ENCODE measurements around the gene HSF5. TPM values are rescaled to one million over a fixed set of nuclear protein-coding genes. Genes with fewer than 3 reads are reported as not detected.

Gene HSF5
- total and polyA plus RNA-seq, 7 donors: under 0.01 to 0.29 TPM; not detected in 5

- Histone ChIP-seq H3K36me3 (no peaks in the 10 kb centered on the region), H3K4me1 (peaks cover 0 to 14% (median 8%) of the 10 kb centered on the region in 4 donors), H3K9me3 (no peaks in the 10 kb centered on the region), H3K4me3 (no peak overlapping the region), H3K27ac (peak overlapping the region in 2 of 4 donors; percentile 9 to 34), H3K27me3 (no peaks in the 10 kb centered on the region)
- no peak for DNase-seq
- 51 to 57% methylated on average over 3 of the region's 3 CpGs for WGBS, 2 donors
- TF ChIP-seq POLR2A (IDR thresholded peaks at IDR 0.05) (no peak), EP300 (IDR thresholded peaks at IDR 0.05) (no peak), POLR2AphosphoS5 (IDR thresholded peaks at IDR 0.05) (no peak), CTCF (IDR thresholded peaks at IDR 0.05) (no peak)
- intact Hi-C loops (cut with DNase I): no loop called here
Observed at GRCh38 chr17:58528443-58528842, 40.2 kb upstream of the HSF5 start.

- H3K9me3 ChIP-seq: no peaks in the 10 kb centered on the region
- H3K27me3 ChIP-seq: no peaks in the 10 kb centered on the region
- H3K4me3 ChIP-seq: no peak overlapping the region
- DNase-seq: no peak
- intact Hi-C loops (cut with DNase I): no loop called here
- no peak for TF ChIP-seq POLR2A (IDR thresholded peaks at IDR 0.05)
- H3K36me3 ChIP-seq: no peaks in the 10 kb centered on the region
- H3K4me1 ChIP-seq: peaks cover 0 to 14% (median 8%) of the 10 kb centered on the region in 4 donors
- no peak overlapping the region for H3K27ac ChIP-seq
- WGBS, 2 donors: 70 to 71% methylated on average over 3 of the region's 3 CpGs
Observed at GRCh38 chr17:58527949-58528348, 39.7 kb upstream of the HSF5 start.

- no peak for DNase-seq
- H3K4me3 ChIP-seq: no peak overlapping the region
- WGBS, 2 donors: 80 to 82% methylated on average over 2 of the region's 2 CpGs
- no peaks in the 10 kb centered on the region for H3K9me3 ChIP-seq
- TF ChIP-seq EP300 (IDR thresholded peaks at IDR 0.05): no peak
- TF ChIP-seq CTCF (IDR thresholded peaks at IDR 0.05): no peak
- TF ChIP-seq POLR2AphosphoS5 (IDR thresholded peaks at IDR 0.05): no peak
- TF ChIP-seq POLR2A (IDR thresholded peaks at IDR 0.05): no peak
- peaks cover 0 to 10% (median 4%) of the 10 kb centered on the region in 4 donors for H3K4me1 ChIP-seq
- no peak overlapping the region for H3K27ac ChIP-seq
- intact Hi-C loops (cut with DNase I): no loop called here
- no peaks in the 10 kb centered on the region for H3K36me3 ChIP-seq
- no peaks in the 10 kb centered on the region for H3K27me3 ChIP-seq
Observed at GRCh38 chr17:58527306-58527705, 39.1 kb upstream of the HSF5 start.

GRCh38 chr17:58525239-58525638 is 37.0 kb upstream of the HSF5 start:
- no peaks in the 10 kb centered on the region for H3K4me1 ChIP-seq
- H3K4me3 ChIP-seq: no peak overlapping the region
- no peaks in the 10 kb centered on the region for H3K36me3 ChIP-seq
- peak in 1 of 4 donors; percentile 3 for TF ChIP-seq EP300 (IDR thresholded peaks at IDR 0.05)
- no peak for TF ChIP-seq CTCF (IDR thresholded peaks at IDR 0.05)
- TF ChIP-seq POLR2AphosphoS5 (IDR thresholded peaks at IDR 0.05): peak in 1 of 4 donors; percentile 19
- intact Hi-C loops (cut with DNase I): no loop called here
- peak overlapping the region; percentile 45 to 59 (median 52) for H3K27ac ChIP-seq
- no peaks in the 10 kb centered on the region for H3K9me3 ChIP-seq
- DNase-seq: peak; percentile 76
- H3K27me3 ChIP-seq: no peaks in the 10 kb centered on the region
- WGBS, 2 donors: 64% methylated on average over 3 of the region's 3 CpGs

- no peaks in the 10 kb centered on the region for H3K9me3 ChIP-seq
- intact Hi-C loops (cut with DNase I): no loop called here
- no peak for TF ChIP-seq POLR2AphosphoS5 (IDR thresholded peaks at IDR 0.05)
- TF ChIP-seq EP300 (IDR thresholded peaks at IDR 0.05): no peak
- no peak for TF ChIP-seq POLR2A (IDR thresholded peaks at IDR 0.05)
- no peak for TF ChIP-seq CTCF (IDR thresholded peaks at IDR 0.05)
- no peak overlapping the region for H3K27ac ChIP-seq
- no peak for DNase-seq
- peaks cover 0 to 22% (median 19%) of the 10 kb centered on the region in 4 donors for H3K4me1 ChIP-seq
- H3K27me3 ChIP-seq: no peaks in the 10 kb centered on the region
- no peak overlapping the region for H3K4me3 ChIP-seq
- H3K36me3 ChIP-seq: no peaks in the 10 kb centered on the region
- 95% methylated on average over 10 of the region's 10 CpGs for WGBS, 2 donors
Observed at GRCh38 chr17:58521680-58522079, 33.5 kb upstream of the HSF5 start.
